HepG2 (cell line): ENCODE results near the gene CELF5. TPM values are rescaled to one million over a fixed set of nuclear protein-coding genes. Genes with fewer than 3 reads are reported as not detected.

Experiments
- ATAC-seq: fragments of 200-7000 bp; cut with Tn5 transposase; 3 replicates; pipeline ENCODE4 v1.9.1; 2020; ENCODE audit warnings: mild to moderate bottlenecking, moderate library complexity
- BruUV-seq: library from RNA; stranded (reverse); fragments of 400-500 nt; replicated peaks from 2 replicates; lab custom pipeline; 2021; lab: Mats Ljungman, UMichigan
- CTCF ChIA-PET: fragments of 300-600 bp; formaldehyde crosslinking; extraction: SDS; loops from one replicate; lab custom pipeline; 2021; ENCODE audit warnings: low total read pairs, inconsistent platforms, low intra/inter-chr PET ratio; lab: Yijun Ruan, JAX
- POLR2A ChIA-PET: fragments of 350-600 bp; sonication (Branson Sonifier 250); formaldehyde crosslinking; loops from one replicate; lab custom pipeline; 2020; ENCODE audit warnings: antibody characterized with exemption, inconsistent platforms; lab: Yijun Ruan, JAX
- DNase-seq: peaks from one replicate; pipeline ENCODE4 v3.0.0-alpha.2; 2015; ENCODE audit warnings: low spot score
- FAIRE-seq: peaks from 3 replicates; lab custom pipeline; 2011; peaks lifted over from hg19 to GRCh38; lab: Jason Lieb, UNC
- H2AFZ ChIP-seq: one replicate; pipeline ENCODE4 v1.6.1; 2011; ENCODE audit warnings: low read length, inconsistent platforms
- H3K27ac ChIP-seq: fragments of 300-600 bp; 3 replicates; pipeline ENCODE4 v1.8.0; 2011; ENCODE audit warnings: mixed run types, mild to moderate bottlenecking, mixed read lengths, low read length, inconsistent platforms; ENCODE audit not compliant: insufficient read depth; ENCODE audit errors: extremely low read length
- H3K27me3 ChIP-seq, 2 experiments: fragments of 200-600 bp in 1 of 2; 2 replicates in 1 of 2; 3 replicates in 1 of 2; pipeline versions ENCODE4 v1.6.0 to v1.8.0; 2011; ENCODE audit warnings: low read length in 2 of 2, mild to moderate bottlenecking in 2 of 2, moderate library complexity in 2 of 2, inconsistent platforms in 1 of 2; ENCODE audit not compliant: insufficient read depth in 2 of 2, control insufficient read depth in 1 of 2
- H3K36me3 ChIP-seq, 2 experiments: fragments of 200-600 bp in 1 of 2; replicated peaks in 1 of 2; 2 replicates in 1 of 2; 3 replicates in 1 of 2; pipeline versions ENCODE4 v1.5.1 to v1.8.0; 2011; ENCODE audit warnings: low read length in 2 of 2, inconsistent platforms in 1 of 2; ENCODE audit not compliant: insufficient read depth in 2 of 2, control insufficient read depth in 1 of 2
- H3K4me1 ChIP-seq: 2 replicates; pipeline ENCODE4 v1.5.1; 2012; ENCODE audit warnings: low read length, inconsistent platforms; ENCODE audit not compliant: insufficient read depth
- H3K4me2 ChIP-seq: 2 replicates; pipeline ENCODE4 v1.6.0; 2011; ENCODE audit warnings: low read depth, low read length, inconsistent platforms
- H3K4me3 ChIP-seq, 3 experiments: fragments of 200-600 bp in 1 of 3; sonication (generic), shearing (Covaris generic) in 1 of 3; replicated peaks in 1 of 3; 2 replicates each; pipeline ENCODE4 v1.5.1; 2011 to 2016; ENCODE audit warnings: low read length in 3 of 3, inconsistent platforms in 2 of 3, low read depth in 2 of 3, mild to moderate bottlenecking in 2 of 3, control low read depth in 1 of 3, mixed read lengths in 1 of 3; ENCODE audit not compliant: insufficient read depth in 1 of 3
- H3K79me2 ChIP-seq: one replicate; pipeline ENCODE4 v1.6.1; 2011; ENCODE audit warnings: low read length, inconsistent platforms; ENCODE audit not compliant: insufficient read depth
- H3K9ac ChIP-seq: 2 replicates; pipeline ENCODE4 v1.6.0; 2011; ENCODE audit warnings: mild to moderate bottlenecking, low read depth, low read length, inconsistent platforms; ENCODE audit not compliant: insufficient read depth
- H3K9me3 ChIP-seq: 2 replicates; pipeline ENCODE4 v1.5.1; 2012; ENCODE audit warnings: mild to moderate bottlenecking, low read length
- H4K20me1 ChIP-seq: 2 replicates; pipeline ENCODE4 v1.6.0; 2011; ENCODE audit warnings: inconsistent platforms, mild to moderate bottlenecking, low read length, moderate library complexity; ENCODE audit not compliant: insufficient read depth
- ATF7-NPFF ChIP-seq: sonication (generic); formaldehyde crosslinking; IDR thresholded peaks from 2 replicates; pipeline ENCODE4 v1.8.1; 2023; ENCODE audit warnings: mild to moderate bottlenecking, low read depth, missing genetic modification reagents, moderate library complexity
- GABPB1 ChIP-seq: IDR thresholded peaks from 2 replicates; pipeline ENCODE4 v1.6.1; 2016; ENCODE audit warnings: mild to moderate bottlenecking, missing genetic modification reagents, moderate library complexity, missing compliant biosample characterization
- HDAC1 ChIP-seq: sonication (generic); formaldehyde crosslinking; IDR thresholded peaks from 2 replicates; pipeline ENCODE4 v1.5.1; 2020; ENCODE audit warnings: mild to moderate bottlenecking, missing genetic modification reagents
- HNRNPH1 ChIP-seq: fragments of 200-400 bp; formaldehyde crosslinking; optimal IDR thresholded peaks from 2 replicates; pipeline ENCODE3; 2017; ENCODE audit warnings: mild to moderate bottlenecking, low read depth, low read length
- IRX3 ChIP-seq: sonication (generic); formaldehyde crosslinking; IDR thresholded peaks from 2 replicates; pipeline ENCODE4 v1.8.1; 2023; ENCODE audit warnings: mild to moderate bottlenecking, low read depth, missing genetic modification reagents, borderline replicate concordance
- MEIS1 ChIP-seq: sonication (generic); formaldehyde crosslinking; IDR thresholded peaks from 2 replicates; pipeline ENCODE4 v1.9.0; 2021; ENCODE audit warnings: mild to moderate bottlenecking, missing genetic modification reagents, moderate library complexity, borderline replicate concordance
- YY1 ChIP-seq: IDR thresholded peaks from 2 replicates; pipeline ENCODE4 v1.6.1; 2011; ENCODE audit warnings: low read length, low read depth, moderate library complexity, mild to moderate bottlenecking; ENCODE audit not compliant: insufficient read depth, insufficient replicate concordance
- ZNF10 ChIP-seq: sonication (generic); formaldehyde crosslinking; IDR thresholded peaks from 2 replicates; pipeline ENCODE4 v1.4.0; 2020; ENCODE audit warnings: mild to moderate bottlenecking, low read depth, missing genetic modification reagents, borderline replicate concordance
- ZNF768 ChIP-seq: sonication (generic); formaldehyde crosslinking; IDR thresholded peaks from 2 replicates; pipeline ENCODE4 v1.4.0; 2020; ENCODE audit warnings: missing genetic modification reagents
- WGBS: methylation state at CpG from one replicate; pipeline ENCODE4 v1.1.6; 2017; ENCODE audit warnings: low lambda C conversion rate; 5-methylcytosine and 5-hydroxymethylcytosine counted together
- in situ Hi-C: cut with HindIII; loops from 2 replicates; pipeline ENCODE4 v1.10.0; 2017; ENCODE audit warnings: low pct_unique_long_range_greater_than_20kb; ENCODE audit not compliant: extremely low pct_ligation_motif_present
- intact Hi-C: fragments of 100-400 bp; cut with micrococcal nuclease; formaldehyde crosslinking; loops from one replicate; pipeline ENCODE4 v1.10.0; 2022; ENCODE audit not compliant: unreplicated experiment
- polyA plus RNA-seq, 8 experiments: library from polyadenylated mRNA; depleted of rRNA in 3 of 8; stranded (reverse) in 7 of 8; unstranded in 1 of 8; fragments of >200 nt; fragmentation: Illumina TruSeq in 4 of 8; extraction: Trizol in 4 of 8; gene quantifications; 2 replicates each; pipeline versions ENCODE4 v1.2.1 to v1.2.3, GENCODE V29; 2011 to 2016; ENCODE audit warnings: low read depth in 4 of 8, missing spikeins in 1 of 8, mixed read lengths in 1 of 8; ENCODE audit not compliant: insufficient read depth in 1 of 8
- total RNA-seq, 5 experiments: library from RNA; depleted of rRNA; stranded (reverse); fragments of >200 nt; fragmentation: Illumina TruSeq; extraction: Trizol; gene quantifications; 2 replicates each; pipeline ENCODE4 v1.2.3, GENCODE V29; 2016; ENCODE audit warnings: low read depth in 1 of 5
- TF ChIP-seq, protein P1 (sequence below): sonication (generic); formaldehyde crosslinking; IDR thresholded peaks from 2 replicates; pipeline ENCODE4 v1.5.0; 2020; ENCODE audit warnings: mild to moderate bottlenecking, missing genetic modification reagents
- TF ChIP-seq, protein P2 (sequence below): sonication (generic); formaldehyde crosslinking; IDR thresholded peaks from 2 replicates; pipeline ENCODE4; 2020; ENCODE audit warnings: missing genetic modification reagents, mild to moderate bottlenecking, borderline replicate concordance
- TF ChIP-seq, protein P3 (sequence below): sonication (generic); formaldehyde crosslinking; IDR thresholded peaks from 2 replicates; pipeline ENCODE4 v1.4.0; 2020; ENCODE audit warnings: missing genetic modification reagents
- TF ChIP-seq, protein P4 (sequence below): IDR thresholded peaks from 2 replicates; pipeline ENCODE4 v1.6.1; 2016; ENCODE audit warnings: missing compliant biosample characterization, missing genetic modification reagents, borderline replicate concordance

The CELF5 gene
- total and polyA plus RNA-seq, 2 of the 13 experiments (the other 11 are each of a cell fraction or from before 2014, with no cell fraction given): 0.31 to 0.84 TPM

DNA sequence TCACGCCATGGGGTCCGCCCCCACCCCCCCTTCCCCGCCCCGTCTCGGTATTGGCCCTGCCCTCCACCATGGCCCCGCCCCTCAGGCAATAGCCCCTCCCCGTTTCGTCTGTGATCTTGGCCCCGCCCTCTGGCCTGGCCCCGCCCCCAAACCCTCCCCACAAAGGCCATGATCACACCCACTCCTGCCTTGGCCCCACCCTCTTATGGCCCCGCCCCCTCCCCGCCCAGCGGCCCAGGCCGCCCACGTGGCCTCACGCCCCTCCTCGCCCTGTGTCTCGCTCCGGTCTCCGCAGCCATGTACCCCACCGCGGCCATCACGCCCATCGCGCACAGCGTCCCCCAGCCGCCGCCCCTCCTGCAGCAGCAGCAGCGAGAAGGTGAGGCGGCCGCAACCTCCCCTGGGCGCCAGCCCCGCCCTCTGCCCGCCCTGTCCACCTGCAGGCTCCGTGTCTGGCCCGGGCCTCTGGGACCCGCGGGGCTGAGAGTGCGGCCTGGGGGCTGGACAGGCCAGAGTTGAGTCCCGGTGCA is 61.3 kb downstream of the CELF5 start:
- H2AFZ ChIP-seq: no peak overlapping the region
- FAIRE-seq: no peak
- in situ Hi-C loops: no loop called here
- BruUV-seq: no TSS peak
- POLR2A ChIA-PET: interaction anchor here (1.5 to 2.1 kb wide), 2 partner anchors 10 to 194 kb away, joined by 8 to 55 read pairs; partner anchors contain the start of gene SMIM24
- no peaks in the 10 kb centered on the region for H4K20me1 ChIP-seq
- H3K4me3 ChIP-seq: peak overlapping the region; percentile 42 to 66 (median 66)
- peak overlapping the region; percentile 70 for H3K9ac ChIP-seq
- no peaks in the 10 kb centered on the region for H3K9me3 ChIP-seq
- peaks cover 8 to 19% of the 10 kb centered on the region in 2 experiments; a peak in 3 of 5 replicates for H3K27me3 ChIP-seq
- no peaks in the 10 kb centered on the region for H3K79me2 ChIP-seq
- 23% methylated on average over 38 of the region's 40 CpGs for WGBS
- peak overlapping the region; percentile 38 for H3K27ac ChIP-seq
- peak; percentile 50 for ATAC-seq
- no peaks in the 10 kb centered on the region for H3K36me3 ChIP-seq
- intact Hi-C loops: no loop called here
- CTCF ChIA-PET: interaction anchor here (0.7 kb wide), 1 partner anchor 11 kb away, joined by 3 read pairs; no protein-coding TSS in a partner anchor
- peaks cover 32% of the 10 kb centered on the region for H3K4me1 ChIP-seq
- DNase-seq: peak; percentile 59
- H3K4me2 ChIP-seq: peak overlapping the region; percentile 83
- TF ChIP-seq ATF7-NPFF (CRISPR knock-in tag) (no peak), HDAC1 (CRISPR knock-in tag) (peak; percentile 50; the same call in 1 of the 2 replicates), GABPB1 (CRISPR knock-in tag) (peak; percentile 44; the same call in 1 of the 2 replicates), ZNF10 (CRISPR knock-in tag) (no peak), IRX3 (CRISPR knock-in tag) (no peak), HNRNPH1 (no peak), MEIS1 (0 out of 2 replicates have a peak, but pooled peaks have one; percentile 62), ZNF768 (CRISPR knock-in tag) (peak; percentile 53; the same call in 1 of the 2 replicates), YY1 (peak; percentile 58)
- TF ChIP-seq, protein P1, sequence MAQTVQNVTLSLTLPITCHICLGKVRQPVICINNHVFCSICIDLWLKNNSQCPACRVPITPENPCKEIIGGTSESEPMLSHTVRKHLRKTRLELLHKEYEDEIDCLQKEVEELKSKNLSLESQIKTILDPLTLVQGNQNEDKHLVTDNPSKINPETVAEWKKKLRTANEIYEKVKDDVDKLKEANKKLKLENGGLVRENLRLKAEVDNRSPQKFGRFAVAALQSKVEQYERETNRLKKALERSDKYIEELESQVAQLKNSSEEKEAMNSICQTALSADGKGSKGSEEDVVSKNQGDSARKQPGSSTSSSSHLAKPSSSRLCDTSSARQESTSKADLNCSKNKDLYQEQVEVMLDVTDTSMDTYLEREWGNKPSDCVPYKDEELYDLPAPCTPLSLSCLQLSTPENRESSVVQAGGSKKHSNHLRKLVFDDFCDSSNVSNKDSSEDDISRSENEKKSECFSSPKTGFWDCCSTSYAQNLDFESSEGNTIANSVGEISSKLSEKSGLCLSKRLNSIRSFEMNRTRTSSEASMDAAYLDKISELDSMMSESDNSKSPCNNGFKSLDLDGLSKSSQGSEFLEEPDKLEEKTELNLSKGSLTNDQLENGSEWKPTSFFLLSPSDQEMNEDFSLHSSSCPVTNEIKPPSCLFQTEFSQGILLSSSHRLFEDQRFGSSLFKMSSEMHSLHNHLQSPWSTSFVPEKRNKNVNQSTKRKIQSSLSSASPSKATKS: no peak
- TF ChIP-seq, protein P2, sequence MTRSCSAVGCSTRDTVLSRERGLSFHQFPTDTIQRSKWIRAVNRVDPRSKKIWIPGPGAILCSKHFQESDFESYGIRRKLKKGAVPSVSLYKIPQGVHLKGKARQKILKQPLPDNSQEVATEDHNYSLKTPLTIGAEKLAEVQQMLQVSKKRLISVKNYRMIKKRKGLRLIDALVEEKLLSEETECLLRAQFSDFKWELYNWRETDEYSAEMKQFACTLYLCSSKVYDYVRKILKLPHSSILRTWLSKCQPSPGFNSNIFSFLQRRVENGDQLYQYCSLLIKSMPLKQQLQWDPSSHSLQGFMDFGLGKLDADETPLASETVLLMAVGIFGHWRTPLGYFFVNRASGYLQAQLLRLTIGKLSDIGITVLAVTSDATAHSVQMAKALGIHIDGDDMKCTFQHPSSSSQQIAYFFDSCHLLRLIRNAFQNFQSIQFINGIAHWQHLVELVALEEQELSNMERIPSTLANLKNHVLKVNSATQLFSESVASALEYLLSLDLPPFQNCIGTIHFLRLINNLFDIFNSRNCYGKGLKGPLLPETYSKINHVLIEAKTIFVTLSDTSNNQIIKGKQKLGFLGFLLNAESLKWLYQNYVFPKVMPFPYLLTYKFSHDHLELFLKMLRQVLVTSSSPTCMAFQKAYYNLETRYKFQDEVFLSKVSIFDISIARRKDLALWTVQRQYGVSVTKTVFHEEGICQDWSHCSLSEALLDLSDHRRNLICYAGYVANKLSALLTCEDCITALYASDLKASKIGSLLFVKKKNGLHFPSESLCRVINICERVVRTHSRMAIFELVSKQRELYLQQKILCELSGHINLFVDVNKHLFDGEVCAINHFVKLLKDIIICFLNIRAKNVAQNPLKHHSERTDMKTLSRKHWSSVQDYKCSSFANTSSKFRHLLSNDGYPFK: peak; percentile 43; the same call in 1 of the 2 replicates
- TF ChIP-seq, protein P3, sequence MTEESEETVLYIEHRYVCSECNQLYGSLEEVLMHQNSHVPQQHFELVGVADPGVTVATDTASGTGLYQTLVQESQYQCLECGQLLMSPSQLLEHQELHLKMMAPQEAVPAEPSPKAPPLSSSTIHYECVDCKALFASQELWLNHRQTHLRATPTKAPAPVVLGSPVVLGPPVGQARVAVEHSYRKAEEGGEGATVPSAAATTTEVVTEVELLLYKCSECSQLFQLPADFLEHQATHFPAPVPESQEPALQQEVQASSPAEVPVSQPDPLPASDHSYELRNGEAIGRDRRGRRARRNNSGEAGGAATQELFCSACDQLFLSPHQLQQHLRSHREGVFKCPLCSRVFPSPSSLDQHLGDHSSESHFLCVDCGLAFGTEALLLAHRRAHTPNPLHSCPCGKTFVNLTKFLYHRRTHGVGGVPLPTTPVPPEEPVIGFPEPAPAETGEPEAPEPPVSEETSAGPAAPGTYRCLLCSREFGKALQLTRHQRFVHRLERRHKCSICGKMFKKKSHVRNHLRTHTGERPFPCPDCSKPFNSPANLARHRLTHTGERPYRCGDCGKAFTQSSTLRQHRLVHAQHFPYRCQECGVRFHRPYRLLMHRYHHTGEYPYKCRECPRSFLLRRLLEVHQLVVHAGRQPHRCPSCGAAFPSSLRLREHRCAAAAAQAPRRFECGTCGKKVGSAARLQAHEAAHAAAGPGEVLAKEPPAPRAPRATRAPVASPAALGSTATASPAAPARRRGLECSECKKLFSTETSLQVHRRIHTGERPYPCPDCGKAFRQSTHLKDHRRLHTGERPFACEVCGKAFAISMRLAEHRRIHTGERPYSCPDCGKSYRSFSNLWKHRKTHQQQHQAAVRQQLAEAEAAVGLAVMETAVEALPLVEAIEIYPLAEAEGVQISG (CRISPR knock-in tag): 0 out of 2 replicates have a peak, but pooled peaks have one; percentile 12
- TF ChIP-seq, protein P4, sequence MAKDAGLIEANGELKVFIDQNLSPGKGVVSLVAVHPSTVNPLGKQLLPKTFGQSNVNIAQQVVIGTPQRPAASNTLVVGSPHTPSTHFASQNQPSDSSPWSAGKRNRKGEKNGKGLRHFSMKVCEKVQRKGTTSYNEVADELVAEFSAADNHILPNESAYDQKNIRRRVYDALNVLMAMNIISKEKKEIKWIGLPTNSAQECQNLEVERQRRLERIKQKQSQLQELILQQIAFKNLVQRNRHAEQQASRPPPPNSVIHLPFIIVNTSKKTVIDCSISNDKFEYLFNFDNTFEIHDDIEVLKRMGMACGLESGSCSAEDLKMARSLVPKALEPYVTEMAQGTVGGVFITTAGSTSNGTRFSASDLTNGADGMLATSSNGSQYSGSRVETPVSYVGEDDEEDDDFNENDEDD (CRISPR knock-in tag): peak; percentile 17; the same call in 1 of the 2 replicates
